HG02623 (cell line): ENCODE results near the gene STAG3.
"Not testable (repeated sequence)": the region's sequence is repeated elsewhere in the genome, so short reads cannot be mapped to it uniquely, and the experiment has no call there.

Source experiments
- ATAC-seq: cut with Tn5 transposase; IDR thresholded peaks from one replicate; pipeline ENCODE4 v1.9.1; 2021; ENCODE audit warnings: moderate library complexity; ENCODE audit not compliant: unreplicated experiment

The STAG3 gene

DNA sequence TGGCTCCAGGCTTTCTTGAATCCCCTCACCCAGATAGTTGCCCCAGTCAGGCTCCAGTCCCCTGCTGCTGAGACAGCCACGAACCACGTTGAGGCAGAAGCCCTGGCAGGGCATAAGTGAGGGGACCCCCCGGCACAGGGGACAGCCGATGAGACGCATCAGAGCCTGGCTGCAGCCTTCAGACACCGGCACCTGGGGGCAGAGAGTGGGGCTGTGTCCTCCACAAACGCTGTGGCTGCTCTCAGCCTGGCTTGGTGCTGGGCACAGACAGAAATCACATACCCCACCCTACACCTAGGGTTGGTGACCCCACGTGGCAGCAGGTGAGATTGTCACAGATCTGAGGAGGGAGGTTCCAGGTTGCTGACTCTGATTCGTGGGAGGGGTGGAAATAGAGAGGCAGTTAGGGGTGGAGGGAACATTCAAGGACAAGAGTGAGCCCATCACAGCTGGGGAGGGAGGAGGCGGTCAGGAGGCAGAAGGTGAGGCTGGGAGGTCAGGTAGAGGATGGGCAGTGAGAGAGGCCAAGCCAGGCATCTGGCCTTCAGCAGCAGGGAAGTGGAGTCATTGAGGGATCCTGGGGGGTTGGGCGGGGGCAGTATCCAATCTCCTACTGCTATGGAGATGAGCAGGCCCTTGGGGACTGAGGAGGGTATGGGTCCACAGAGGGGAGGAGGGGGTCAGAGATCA is 3.8 kb upstream of the STAG3 start:
- ATAC-seq: no peak

DNA sequence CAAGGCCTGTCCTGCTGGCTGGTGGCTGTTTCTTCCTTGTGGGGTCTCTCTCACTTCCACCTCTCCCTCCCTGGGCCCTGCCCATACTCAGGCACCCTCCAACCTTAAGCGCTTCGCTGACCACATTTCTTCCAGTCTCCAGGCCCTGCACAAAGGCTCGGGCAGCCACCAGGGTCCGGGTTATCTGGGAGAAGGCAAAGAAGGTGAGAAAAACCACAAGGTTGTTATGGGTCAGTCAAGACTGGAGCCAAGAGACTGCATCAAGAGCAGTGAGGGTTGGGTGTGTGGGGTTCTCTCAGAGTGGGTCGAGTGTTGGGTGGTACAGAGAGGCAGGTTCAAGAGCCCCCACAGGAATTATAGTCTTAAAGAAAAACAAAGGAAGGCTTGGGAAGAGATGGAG is 3.1 kb upstream of the STAG3 start:
- no peak for ATAC-seq

- ATAC-seq: no peak
Measured at GRCh38 chr7:100175296-100175935, 2.3 kb upstream of the STAG3 start.

GRCh38 chr7:100176096-100177044 is 1.3 kb upstream of the STAG3 start:
- ATAC-seq: no peak

- ATAC-seq: not testable (repeated sequence)
Measured at GRCh38 chr7:100180084-100180483, 2.4 kb downstream of the STAG3 start.

DNA sequence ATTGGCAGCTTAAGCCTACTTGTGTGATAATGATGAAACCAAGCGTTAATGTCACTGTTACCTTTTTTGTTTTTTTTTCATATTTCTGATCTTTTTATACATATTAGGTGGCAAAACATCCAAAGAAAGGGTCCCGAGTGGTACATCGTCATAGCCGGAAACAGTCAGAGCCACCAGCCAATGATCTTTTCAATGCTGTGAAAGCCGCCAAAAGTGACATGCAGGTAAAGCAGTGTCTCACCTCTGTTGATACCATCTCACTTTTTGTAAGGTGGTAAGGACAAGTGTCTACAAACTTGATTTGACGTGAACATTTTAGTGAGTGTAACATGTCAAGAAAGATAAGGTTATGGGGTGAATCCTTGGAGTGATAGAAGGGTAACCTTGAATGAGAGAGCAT is 4.9 kb downstream of the STAG3 start:
- ATAC-seq: not testable (repeated sequence)

DNA sequence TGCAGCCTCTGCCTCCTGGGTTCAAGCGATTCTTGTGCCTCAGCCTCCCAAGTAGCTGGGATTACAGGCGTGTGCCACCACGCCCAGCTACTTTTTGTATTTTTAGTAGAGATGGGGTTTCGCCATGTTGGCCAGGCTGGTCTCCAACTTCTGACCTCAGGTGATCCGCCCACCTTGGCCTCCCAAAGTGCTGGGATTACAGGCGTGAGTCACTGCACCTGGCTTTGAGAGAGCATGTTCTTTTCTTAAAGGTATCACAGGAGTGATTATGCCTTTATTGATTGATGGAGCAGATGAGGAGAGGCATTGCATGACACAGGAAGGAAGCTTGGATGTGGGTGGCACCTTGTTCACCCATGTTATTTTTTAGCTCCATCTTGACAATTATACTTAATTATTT is 5.4 kb downstream of the STAG3 start:
- not testable (repeated sequence) for ATAC-seq

DNA sequence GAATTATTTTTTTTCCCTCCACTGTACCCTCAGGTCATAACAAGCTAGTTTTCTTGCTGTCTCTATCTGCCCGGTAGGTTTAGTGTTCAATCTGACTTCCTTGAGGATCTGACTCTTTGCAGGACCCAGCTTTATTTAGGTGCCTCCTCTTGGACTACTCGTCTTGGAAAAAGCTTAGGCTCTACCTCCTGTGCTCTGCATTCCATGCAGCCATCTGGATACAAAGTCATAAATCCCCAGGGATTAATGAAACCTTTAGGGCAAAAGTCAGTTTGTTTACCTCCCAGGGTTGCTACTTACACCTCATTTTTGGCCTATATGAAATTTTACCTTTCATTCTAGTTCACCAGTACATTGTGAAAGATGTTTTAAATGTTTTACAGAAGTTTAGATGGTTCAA is 8.0 kb downstream of the STAG3 start:
- ATAC-seq: no peak

DNA sequence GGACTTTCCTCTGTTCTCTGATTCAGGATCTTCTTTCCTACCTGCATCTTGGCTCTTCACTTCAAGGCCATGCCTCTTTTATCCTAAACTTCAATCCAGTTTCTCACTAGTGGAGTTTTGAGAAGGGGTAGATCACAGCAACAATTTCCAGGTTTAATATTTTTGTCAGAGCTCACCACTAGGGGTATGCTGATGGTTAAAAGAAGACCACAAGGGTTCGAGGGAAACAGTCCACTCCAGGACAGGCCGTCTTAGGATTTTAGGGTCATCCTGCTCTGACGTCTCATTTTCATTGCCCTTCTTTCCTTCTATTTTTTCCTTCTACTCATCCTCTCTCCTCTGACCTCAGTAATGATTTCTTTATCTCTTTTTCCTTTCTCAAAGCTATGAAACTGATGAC is 11.3 kb downstream of the STAG3 start:
- ATAC-seq: no peak

DNA sequence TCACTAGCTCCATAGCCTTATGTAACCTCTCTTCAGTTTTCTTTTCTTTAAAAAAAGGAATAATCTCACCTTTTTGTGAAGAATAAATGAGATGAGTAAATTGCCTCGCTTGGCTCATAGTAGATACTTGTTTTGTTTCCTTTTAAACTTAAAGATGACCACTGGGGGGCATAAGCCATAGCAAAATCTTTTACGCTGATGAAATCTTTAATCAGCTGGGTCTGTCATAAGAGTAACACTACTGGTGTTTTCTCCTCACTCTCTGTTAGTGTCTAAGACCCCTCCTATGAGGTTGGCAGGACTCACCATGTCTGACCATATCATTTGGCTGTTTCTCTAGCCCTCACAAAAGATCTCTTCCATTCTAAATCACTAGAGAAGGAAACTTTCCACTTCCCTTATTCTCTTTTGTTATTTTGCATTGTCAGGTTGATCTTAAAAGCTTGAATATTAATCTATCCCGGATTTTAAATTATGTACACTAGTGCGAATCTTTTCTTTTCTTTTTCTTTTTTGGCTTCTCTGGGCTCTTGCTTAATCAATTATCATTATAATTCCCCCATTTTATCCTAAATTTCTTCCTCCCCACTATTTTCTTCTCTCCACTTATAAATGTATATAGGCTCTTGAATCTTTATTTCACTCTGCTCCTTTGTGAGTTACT is 12.5 kb downstream of the STAG3 start:
- ATAC-seq: no peak

DNA sequence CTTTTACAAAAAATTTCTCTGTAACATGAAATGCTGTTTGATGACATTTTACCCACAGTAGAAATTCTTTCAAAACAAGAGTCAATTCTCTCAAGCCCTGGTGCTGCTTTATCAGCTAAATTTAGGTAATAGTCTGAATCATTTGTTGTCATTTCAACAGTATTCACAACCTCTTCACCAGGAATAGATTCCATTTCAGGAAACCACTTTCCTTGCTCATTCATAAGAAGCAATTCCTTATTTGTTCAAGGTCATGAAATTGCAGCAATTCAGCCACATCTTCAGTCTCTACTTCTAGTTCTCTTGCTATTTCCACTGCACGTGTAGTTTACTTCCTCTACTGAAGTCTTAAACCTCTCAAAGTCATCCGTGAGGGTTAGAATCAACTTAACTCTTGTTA is 14.1 kb downstream of the STAG3 start:
- ATAC-seq: no peak

GRCh38 chr7:100192281-100192862 is 14.7 kb downstream of the STAG3 start:
- not testable (repeated sequence) for ATAC-seq

DNA sequence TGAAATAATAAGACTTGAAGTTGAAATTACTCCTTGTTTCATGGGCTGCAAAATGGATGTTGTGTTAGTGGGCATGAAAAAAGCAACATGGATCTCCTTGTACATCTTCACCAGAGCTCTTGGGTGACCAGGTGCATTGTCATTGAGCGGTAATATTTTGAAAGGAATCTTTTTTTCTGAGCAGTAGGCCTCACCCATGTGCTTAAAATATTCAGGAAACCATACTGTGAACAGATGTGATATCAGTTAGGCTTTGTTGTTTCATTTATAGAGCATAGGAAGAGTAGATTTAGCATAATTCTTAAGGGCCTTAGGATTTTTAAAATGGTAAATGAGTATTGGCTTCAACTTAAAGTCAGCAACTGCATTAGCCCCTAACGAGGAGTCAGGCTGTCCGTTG is 15.3 kb downstream of the STAG3 start:
- ATAC-seq: no peak

DNA sequence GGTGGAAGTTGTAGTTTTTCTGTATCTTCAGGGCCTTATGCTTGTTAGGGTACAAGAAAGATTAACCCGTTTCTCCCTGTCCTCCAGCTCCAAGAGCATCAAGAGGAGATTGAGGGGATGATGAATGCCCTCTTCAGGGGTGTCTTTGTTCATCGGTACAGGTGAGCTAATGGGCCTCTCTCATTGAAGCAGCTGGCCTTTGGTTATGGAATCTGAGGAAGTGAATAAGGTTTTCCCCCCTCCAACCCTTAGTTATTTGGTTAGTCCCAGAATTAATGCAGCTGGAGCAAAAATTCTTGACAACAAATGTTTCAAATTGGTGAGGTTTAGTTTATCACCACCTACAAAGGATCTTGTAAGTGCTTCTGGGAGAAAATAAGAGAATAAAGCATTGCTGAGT is 17.5 kb downstream of the STAG3 start:
- no peak for ATAC-seq

DNA sequence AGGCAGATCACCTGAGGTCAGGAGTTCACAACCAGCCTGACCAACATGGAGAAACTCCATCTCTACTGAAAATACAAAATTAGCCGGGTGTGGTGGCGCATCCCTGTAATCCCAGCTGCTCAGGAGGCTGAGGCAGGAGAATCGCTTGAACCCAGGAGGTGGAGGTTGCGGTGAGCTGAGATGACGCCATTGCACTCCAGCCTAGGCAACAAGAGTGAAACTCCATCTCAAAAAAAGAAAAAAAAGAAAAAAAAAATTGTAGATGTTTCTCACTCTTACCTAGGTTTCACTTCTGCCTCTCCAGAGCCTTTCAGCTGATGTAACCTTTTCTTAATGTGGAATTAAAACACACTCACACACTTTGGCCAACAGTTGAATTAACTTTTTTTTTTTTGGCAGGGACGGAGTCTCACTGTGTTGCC is 18.2 kb downstream of the STAG3 start:
- ATAC-seq: not testable (repeated sequence)

DNA sequence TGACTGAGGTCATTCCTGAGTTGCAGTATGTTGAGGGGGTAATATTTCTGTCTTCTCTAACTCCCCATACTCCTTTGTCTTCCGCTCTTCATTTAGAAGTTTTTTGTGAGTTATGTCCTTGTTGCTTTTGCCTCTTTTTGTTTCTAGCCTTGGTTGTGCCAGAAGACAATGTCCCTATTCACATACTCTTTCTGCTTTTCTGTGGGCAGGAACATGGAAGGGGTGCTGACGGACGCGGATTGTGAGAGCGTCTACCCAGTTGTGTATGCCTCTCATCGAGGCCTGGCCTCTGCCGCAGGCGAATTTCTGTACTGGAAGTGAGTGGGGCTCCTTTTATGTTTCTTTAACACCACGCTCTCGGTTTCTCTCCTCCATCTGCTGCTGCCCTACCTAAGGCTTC is 20.5 kb downstream of the STAG3 start:
- no peak for ATAC-seq

GRCh38 chr7:100200693-100201092 is 23.0 kb downstream of the STAG3 start:
- no peak for ATAC-seq

DNA sequence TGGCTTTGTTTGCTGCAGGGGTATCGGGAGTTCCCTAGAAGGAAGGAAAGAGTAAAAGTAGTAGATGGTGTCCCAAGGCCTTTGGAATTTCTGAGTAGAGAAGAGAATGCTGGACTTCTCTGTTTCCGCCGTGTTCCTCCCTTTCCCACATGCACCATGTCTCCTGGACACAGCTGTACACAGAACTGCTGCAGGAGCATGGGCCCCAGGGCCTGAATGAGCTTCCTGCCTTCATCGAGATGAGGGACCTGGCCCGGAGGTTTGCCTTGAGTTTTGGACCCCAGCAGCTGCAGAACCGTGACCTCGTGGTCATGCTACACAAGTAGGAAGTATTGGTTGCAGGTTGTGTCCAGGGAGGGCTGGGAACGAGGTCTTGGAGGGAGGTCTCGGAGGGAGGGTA is 26.7 kb downstream of the STAG3 start:
- ATAC-seq: no peak

DNA sequence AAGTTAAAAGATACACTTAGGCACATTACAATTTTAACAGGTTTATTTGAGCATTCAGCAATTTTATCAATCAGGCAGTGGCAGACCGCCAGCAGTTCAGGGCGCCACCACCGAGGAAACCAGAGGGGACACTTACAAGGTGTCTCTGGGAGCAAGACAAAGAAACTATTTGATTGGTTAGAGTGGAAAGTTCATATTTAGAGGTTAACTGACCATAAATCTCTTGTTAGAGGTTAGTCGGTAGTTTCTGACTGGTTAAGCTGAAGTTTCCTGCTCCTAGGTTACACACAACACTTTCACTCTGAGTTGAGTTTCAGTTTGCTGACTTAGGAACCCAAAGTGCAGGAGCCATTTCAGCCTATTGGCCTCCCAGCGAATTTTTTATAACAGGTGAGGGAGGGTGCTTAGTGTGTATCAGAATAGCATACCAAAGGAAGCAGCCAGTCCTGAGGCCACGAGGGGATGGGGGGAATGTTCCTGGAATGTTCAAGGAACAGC is 31.2 kb downstream of the STAG3 start:
- ATAC-seq: peak; percentile 62

GRCh38 chr7:100209493-100209892 is 31.8 kb downstream of the STAG3 start:
- ATAC-seq: no peak

DNA sequence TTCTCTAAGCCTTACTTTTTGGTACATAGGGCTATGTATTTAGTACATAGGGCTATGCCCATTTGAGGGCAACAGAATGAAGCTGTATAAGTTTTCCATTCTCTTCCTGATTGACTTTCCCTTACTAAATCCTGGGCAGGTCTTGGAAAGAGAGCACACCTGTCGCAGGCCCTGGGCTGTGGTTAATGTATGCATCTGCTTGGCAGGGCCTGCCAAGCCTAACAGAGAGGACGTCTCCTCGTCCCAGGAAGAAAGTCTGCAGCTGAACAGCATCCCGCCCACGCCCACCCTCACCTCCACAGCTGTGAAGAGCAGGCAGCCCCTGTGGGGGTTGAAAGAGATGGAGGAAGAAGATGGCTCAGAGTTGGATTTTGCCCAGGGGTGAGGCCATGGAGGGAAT is 33.1 kb downstream of the STAG3 start:
- ATAC-seq: no peak
